HEK293T (cell line): ENCODE measurements around the gene AFG3L2.

ENCODE experiments used
- BHLHE40 ChIP-seq: fragments of 450-650 bp; IDR thresholded peaks from 2 replicates; pipeline ENCODE4 v1.6.1; 2016; ENCODE audit warnings: mild to moderate bottlenecking, moderate library complexity, borderline replicate concordance
- CTBP1 ChIP-seq: fragments of 450-650 bp; IDR thresholded peaks from 2 replicates; pipeline ENCODE4 v1.6.1; 2016; ENCODE audit warnings: borderline replicate concordance
- ELF4 ChIP-seq: fragments of 450-650 bp; IDR thresholded peaks from 2 replicates; pipeline ENCODE4 v1.6.1; 2017; ENCODE audit warnings: antibody characterized with exemption
- SP1 ChIP-seq: fragments of 450-650 bp; IDR thresholded peaks from 2 replicates; pipeline ENCODE4 v1.6.1; 2017
- SUZ12 ChIP-seq: fragments of 450-650 bp; IDR thresholded peaks from 2 replicates; pipeline ENCODE4 v1.6.1; 2016; ENCODE audit warnings: mild to moderate bottlenecking
- TARDBP ChIP-seq: fragments of 450-650 bp; IDR thresholded peaks from 2 replicates; pipeline ENCODE4 v1.6.1; 2016

- TF ChIP-seq BHLHE40 (no peak), CTBP1 (no peak), SP1 (no peak), SUZ12 (no peak), TARDBP (no peak), ELF4 (no peak)
Observed at GRCh38 chr18:12327510-12328178, 49.4 kb downstream of the AFG3L2 start.
